IPS-20b (cell line): ENCODE results near the gene MAST2.

ENCODE experiments used
- H3K27ac ChIP-seq: one replicate; pipeline ENCODE4 v1.5.1; 2013; ENCODE audit warnings: low read length
- H3K27me3 ChIP-seq: 2 replicates; pipeline ENCODE4 v1.6.1; 2013; ENCODE audit warnings: mild to moderate bottlenecking, low read length, inconsistent platforms; ENCODE audit not compliant: insufficient read depth
- H3K36me3 ChIP-seq: 2 replicates; pipeline ENCODE4 v1.6.1; 2013; ENCODE audit warnings: low read depth, mild to moderate bottlenecking, inconsistent platforms, low read length, moderate library complexity; ENCODE audit not compliant: insufficient read depth
- H3K4me1 ChIP-seq: 2 replicates; pipeline ENCODE4 v1.6.1; 2013; ENCODE audit warnings: mild to moderate bottlenecking, control low read depth, inconsistent platforms, low read length, moderate library complexity; ENCODE audit not compliant: insufficient read depth
- H3K4me3 ChIP-seq: 2 replicates; pipeline ENCODE4 v1.5.1; 2013; ENCODE audit warnings: mild to moderate bottlenecking, low read length, inconsistent platforms
- H3K9ac ChIP-seq: 2 replicates; pipeline ENCODE4 v1.6.1; 2013; ENCODE audit warnings: low read depth, mild to moderate bottlenecking, inconsistent platforms, low read length, moderate library complexity
- H3K9me3 ChIP-seq: 2 replicates; pipeline ENCODE4 v1.6.1; 2013; ENCODE audit warnings: mild to moderate bottlenecking, low read depth, low read length, inconsistent platforms; ENCODE audit not compliant: insufficient read depth

The MAST2 gene

DNA sequence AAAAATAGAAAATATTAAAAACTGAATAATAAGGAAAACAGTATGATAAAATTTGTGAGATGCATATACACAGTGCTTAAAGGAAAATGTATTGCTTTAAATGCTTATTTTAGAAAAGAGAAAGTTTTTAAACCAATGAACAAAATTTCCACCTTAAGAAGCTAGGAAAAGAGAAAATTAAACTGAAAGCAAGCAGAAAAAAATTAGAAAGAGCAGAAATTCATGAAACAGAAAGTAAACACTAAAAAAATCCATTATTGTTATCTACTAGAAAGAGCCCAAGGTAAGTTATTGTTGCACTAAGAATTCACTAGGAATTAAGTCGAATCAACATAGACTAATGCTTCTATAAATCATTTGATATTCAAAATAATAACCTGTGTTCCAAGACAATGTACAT, 261.3 kb downstream of the MAST2 start:
- peaks cover 26% of the 10 kb centered on the region; the same call in 1 of the 2 replicates for H3K36me3 ChIP-seq
- no peak overlapping the region for H3K27ac ChIP-seq
- H3K4me1 ChIP-seq: no peaks in the 10 kb centered on the region
- no peaks in the 10 kb centered on the region for H3K27me3 ChIP-seq
- H3K9ac ChIP-seq: no peak overlapping the region
- H3K9me3 ChIP-seq: no peaks in the 10 kb centered on the region
- no peak overlapping the region for H3K4me3 ChIP-seq

DNA sequence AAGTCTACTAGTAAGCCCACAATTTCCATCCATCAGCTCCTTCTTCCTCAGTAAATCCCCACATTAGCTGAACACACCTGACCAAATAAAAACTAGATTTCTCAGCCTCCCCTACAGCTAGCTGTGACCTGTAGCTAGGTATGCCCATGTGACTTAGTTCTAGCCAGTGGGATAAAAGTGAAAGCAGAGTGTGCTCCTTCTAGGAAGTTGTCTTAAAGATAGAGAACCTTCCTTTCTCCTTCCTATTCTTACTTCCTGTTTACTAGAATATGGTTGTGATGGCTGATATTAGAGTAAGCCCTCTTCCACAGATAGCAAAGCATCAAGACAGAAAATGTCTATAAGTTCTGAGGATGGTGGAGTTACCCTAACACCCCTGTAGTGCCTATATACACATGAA, 262.0 kb downstream of the MAST2 start:
- no peaks in the 10 kb centered on the region for H3K4me1 ChIP-seq
- H3K9ac ChIP-seq: no peak overlapping the region
- H3K27ac ChIP-seq: no peak overlapping the region
- H3K36me3 ChIP-seq: peaks cover 33% of the 10 kb centered on the region; the same call in 1 of the 2 replicates
- no peak overlapping the region for H3K4me3 ChIP-seq
- H3K27me3 ChIP-seq: no peaks in the 10 kb centered on the region
- H3K9me3 ChIP-seq: no peaks in the 10 kb centered on the region

DNA sequence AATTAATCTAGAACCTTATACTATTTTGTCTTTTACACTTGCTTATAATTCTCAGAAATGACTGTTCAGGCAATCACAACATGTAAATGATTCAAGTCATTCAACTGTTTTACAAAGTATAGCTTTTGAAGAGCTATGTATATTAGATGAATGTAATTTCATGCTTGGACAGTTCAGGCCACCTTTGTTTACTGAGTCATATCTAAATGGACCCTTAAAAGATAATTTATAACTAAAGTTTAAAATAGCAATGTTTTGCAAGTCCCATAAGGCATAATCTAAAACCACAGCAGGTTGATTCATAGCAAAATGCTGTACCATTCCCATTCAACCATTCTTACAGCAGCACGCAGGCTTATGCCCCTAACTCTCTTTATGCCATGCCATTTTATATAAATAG, 264.2 kb downstream of the MAST2 start:
- H3K27ac ChIP-seq: no peak overlapping the region
- no peak overlapping the region for H3K9ac ChIP-seq
- no peaks in the 10 kb centered on the region for H3K27me3 ChIP-seq
- H3K36me3 ChIP-seq: peaks cover 18% of the 10 kb centered on the region; the same call in 1 of the 2 replicates
- no peaks in the 10 kb centered on the region for H3K9me3 ChIP-seq
- H3K4me1 ChIP-seq: no peaks in the 10 kb centered on the region
- no peak overlapping the region for H3K4me3 ChIP-seq

DNA sequence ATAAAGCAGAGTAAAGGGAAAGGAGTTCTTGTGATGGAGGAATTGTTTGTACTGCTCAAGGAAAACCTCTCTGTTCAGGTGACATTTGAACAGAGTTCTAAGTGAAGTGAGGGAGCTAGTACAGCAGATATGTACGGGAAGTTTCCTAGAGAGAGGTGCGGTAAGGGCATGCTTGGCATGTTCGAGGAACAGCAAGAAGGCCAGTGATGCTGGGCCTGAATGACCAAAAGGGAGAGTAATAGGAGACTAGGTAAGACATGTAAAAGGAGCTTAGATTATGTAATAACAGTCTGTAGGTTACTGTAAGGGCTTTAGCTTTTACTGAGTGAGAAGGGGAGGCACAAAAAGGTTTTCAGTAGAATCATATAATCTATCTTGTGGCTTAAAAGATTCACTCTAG, 265.1 kb downstream of the MAST2 start:
- Histone ChIP-seq H3K36me3 (peaks cover 18% of the 10 kb centered on the region; the same call in 1 of the 2 replicates), H3K4me1 (no peaks in the 10 kb centered on the region), H3K9me3 (no peaks in the 10 kb centered on the region), H3K27ac (no peak overlapping the region), H3K4me3 (no peak overlapping the region), H3K27me3 (no peaks in the 10 kb centered on the region), H3K9ac (no peak overlapping the region)

DNA sequence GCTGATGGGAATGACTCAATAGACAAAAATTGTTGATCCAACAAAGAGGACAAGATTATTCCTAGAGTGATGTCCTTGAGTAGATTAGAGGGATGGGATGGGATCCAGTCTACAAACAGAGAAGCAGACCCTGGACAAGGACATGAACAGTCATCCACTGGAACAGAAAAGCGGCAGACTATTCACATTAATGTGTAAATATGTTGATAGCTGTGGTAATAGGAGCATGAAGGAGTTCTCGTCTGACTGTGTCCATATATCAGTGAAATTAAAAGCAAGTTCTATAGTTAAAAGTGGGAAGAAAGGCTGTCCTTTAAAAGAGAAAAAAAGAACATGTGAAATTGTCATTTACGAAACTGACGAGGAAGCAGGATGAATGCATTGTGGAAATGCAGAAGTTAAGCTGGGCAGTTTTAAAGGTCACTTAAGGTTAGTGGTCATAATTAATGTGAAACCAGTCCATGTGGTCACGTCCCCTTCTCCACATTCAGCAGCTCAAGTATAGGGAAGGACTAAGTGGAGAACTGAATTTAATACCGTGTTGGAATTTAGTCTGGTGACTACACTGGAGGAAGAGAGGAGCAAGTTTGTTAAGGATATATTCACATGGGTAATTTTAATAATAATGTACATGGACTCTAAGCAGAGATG, 266.9 kb downstream of the MAST2 start:
- no peaks in the 10 kb centered on the region for H3K27me3 ChIP-seq
- no peaks in the 10 kb centered on the region for H3K4me1 ChIP-seq
- no peaks in the 10 kb centered on the region for H3K9me3 ChIP-seq
- peaks cover 15% of the 10 kb centered on the region; the same call in 1 of the 2 replicates for H3K36me3 ChIP-seq
- no peak overlapping the region for H3K27ac ChIP-seq
- H3K9ac ChIP-seq: no peak overlapping the region
- H3K4me3 ChIP-seq: no peak overlapping the region

DNA sequence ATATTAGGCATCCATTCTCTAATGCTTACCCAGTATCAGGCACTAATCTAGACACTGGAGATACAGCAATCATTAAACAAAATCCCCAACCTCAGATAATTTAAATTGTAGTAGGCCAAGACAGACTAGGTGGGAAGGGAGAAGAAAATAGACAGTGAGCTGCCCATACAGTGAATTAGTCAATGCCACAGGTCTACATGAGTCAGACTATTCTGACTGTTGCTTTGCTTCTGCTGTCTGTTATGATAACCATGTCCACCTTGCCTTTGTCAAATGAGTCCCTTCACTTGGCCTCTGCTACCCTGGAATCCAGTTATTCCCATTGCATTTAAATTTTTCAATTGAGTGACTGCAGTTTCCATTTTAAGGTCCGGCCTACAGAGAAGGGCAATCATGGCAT, 269.6 kb downstream of the MAST2 start:
- H3K4me1 ChIP-seq: no peaks in the 10 kb centered on the region
- no peak overlapping the region for H3K4me3 ChIP-seq
- H3K36me3 ChIP-seq: peaks cover 21% of the 10 kb centered on the region; the same call in 1 of the 2 replicates
- H3K9ac ChIP-seq: no peak overlapping the region
- no peaks in the 10 kb centered on the region for H3K9me3 ChIP-seq
- no peaks in the 10 kb centered on the region for H3K27me3 ChIP-seq
- no peak overlapping the region for H3K27ac ChIP-seq

DNA sequence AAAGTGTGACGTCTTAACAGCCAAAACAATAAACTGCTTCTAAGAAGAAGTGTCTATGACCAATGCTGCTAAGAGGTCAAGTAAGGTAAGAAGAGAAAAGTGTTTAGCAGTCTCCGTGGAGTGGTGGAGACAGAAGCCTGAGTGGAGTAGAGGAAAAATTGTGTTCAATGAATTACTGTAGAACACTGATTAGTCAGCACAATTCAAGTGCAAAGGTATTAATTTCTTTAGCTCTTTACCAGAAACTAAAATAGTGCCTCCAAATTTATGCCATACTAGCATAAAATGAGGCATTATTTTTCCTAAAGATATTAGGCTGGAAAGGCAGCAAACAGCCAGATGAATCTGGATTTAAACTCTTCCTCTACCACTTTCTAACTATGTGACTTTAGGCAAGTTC, 272.9 kb downstream of the MAST2 start:
- Histone ChIP-seq H3K9ac (no peak overlapping the region), H3K4me1 (no peaks in the 10 kb centered on the region), H3K27ac (no peak overlapping the region), H3K9me3 (no peaks in the 10 kb centered on the region), H3K36me3 (peaks cover 12% of the 10 kb centered on the region; the same call in 1 of the 2 replicates), H3K4me3 (no peak overlapping the region), H3K27me3 (no peaks in the 10 kb centered on the region)

DNA sequence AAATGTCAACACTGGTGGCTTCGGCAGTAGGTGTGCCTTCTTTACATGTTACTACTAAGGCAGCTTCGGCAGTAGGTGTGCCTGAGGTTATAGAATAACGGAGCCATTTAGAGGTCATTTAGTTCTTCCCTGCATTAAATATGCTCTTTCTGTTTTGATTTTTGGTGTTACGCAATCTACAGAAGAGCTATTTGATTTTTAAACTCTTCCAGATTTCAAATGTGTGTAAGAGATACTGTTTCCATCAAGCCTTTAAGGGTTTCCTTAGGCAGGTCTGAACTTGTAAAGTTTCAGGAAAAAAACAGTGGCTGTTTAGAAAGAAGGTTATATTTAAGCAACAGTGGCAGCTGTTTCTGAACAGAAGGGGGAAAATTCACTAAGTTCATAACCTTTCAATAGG, 274.2 kb downstream of the MAST2 start:
- H3K9ac ChIP-seq: no peak overlapping the region
- no peaks in the 10 kb centered on the region for H3K9me3 ChIP-seq
- no peaks in the 10 kb centered on the region for H3K27me3 ChIP-seq
- no peaks in the 10 kb centered on the region for H3K4me1 ChIP-seq
- H3K36me3 ChIP-seq: peaks cover 12% of the 10 kb centered on the region; the same call in 1 of the 2 replicates
- no peak overlapping the region for H3K4me3 ChIP-seq
- H3K27ac ChIP-seq: no peak overlapping the region

DNA sequence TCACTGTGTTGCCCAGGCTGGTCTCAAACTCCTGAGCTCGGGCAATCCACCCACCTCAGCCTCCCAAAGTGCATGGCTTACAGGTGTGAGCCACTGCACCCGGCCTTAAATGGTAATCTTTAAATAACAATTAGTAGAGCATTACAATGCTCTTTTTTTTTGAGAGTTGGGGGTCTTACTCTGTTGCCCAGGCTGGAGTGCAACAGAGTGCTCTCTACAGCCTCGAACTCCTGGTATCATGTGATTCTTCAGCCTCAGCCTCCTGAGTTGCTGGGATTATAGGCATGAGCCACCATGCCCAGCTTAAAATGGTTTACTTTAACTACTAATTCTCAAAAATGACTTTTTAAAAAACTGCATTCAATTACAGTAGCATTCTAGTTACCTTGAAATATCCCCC, 276.8 kb downstream of the MAST2 start:
- Histone ChIP-seq H3K9me3 (no peaks in the 10 kb centered on the region), H3K4me3 (no peak overlapping the region), H3K36me3 (peaks cover 12% of the 10 kb centered on the region; the same call in 1 of the 2 replicates), H3K27ac (no peak overlapping the region), H3K27me3 (no peaks in the 10 kb centered on the region), H3K4me1 (no peaks in the 10 kb centered on the region), H3K9ac (no peak overlapping the region)

DNA sequence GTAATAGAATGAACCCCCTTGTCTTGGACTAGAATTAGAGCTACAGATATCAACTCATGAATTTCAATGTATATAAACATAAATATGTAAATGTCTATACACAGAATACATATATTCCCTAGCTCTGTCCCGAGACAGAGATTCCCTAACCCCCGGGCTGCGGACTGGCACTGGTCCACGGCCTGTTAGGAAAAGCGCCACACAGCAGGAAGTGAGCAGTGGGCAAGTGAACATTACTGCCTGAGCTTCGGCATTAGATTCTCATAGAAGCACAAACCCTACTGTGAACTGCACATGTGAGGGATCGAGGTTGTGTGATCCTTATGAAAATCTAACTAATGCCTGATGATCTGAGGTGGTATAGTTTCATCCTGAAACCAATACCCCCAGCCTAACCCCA, 277.8 kb downstream of the MAST2 start:
- no peaks in the 10 kb centered on the region for H3K4me1 ChIP-seq
- no peaks in the 10 kb centered on the region for H3K27me3 ChIP-seq
- H3K9ac ChIP-seq: no peak overlapping the region
- H3K27ac ChIP-seq: no peak overlapping the region
- H3K36me3 ChIP-seq: peaks cover 4% of the 10 kb centered on the region; the same call in 1 of the 2 replicates
- H3K9me3 ChIP-seq: no peaks in the 10 kb centered on the region
- H3K4me3 ChIP-seq: no peak overlapping the region

DNA sequence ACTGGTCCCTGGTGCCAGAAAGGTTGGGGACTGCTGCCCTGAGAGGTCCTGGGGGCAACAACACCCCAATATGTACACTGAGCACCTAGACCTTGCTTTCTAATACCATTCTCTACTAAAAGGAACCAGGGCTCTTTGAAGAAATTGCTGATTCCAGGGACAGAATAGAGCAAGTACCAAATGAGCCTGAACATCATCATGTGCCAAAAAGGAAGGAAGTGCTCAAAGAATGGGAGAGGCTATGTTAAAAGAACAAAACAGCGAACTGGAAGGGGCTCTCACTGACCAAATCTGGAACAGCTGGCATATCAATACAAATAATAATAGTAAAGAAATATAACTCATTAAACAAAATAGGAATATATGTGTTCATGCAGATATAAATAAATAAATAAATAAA, 278.2 kb downstream of the MAST2 start:
- H3K9me3 ChIP-seq: no peaks in the 10 kb centered on the region
- peaks cover 4% of the 10 kb centered on the region; the same call in 1 of the 2 replicates for H3K36me3 ChIP-seq
- H3K27ac ChIP-seq: no peak overlapping the region
- H3K4me3 ChIP-seq: no peak overlapping the region
- H3K4me1 ChIP-seq: no peaks in the 10 kb centered on the region
- no peak overlapping the region for H3K9ac ChIP-seq
- no peaks in the 10 kb centered on the region for H3K27me3 ChIP-seq

DNA sequence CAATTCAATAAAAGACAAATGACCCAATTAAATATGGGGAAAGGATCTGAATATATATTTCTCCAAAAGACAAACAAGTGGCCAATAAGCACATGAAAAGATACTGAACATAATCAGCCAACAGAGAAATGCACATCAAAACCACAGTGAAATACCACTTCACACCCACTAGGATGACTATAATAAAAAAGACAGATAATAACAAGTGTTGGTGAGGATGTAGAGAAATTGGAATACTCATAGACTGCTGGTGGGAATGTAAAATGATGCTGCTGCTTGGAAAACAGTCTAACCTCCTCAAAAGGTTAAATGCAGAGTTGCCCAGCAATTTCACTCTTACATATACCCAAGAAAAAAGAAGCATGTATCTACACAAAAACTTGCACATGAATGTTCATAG, 280.2 kb downstream of the MAST2 start:
- Histone ChIP-seq H3K27ac (no peak overlapping the region), H3K4me3 (no peak overlapping the region), H3K27me3 (no peaks in the 10 kb centered on the region), H3K9ac (no peak overlapping the region), H3K9me3 (no peaks in the 10 kb centered on the region), H3K36me3 (no peaks in the 10 kb centered on the region), H3K4me1 (no peaks in the 10 kb centered on the region)
